ENCODE data around the gene PACRGL.

DNA sequence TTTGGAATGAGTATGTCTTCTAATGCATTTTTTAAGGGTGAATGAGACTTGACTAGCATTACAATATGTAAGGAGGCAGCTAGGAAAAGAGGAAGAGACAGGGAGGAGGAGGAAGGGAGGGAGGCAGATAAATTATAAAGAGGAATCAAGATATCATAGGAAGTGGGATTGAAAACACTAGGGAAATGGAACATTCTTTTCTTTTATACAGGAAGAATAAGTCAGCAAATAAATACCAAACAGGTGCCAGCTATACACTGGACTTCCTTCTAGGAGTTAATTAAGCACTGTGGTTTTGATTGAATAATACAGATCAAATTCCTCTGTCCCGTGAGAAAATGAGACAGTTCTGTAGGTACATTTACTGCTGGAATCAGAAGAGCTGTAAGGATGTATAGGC, 78.6 kb downstream of the PACRGL start:
- no peak for TF ChIP-seq POLR2A (IDR thresholded peaks at IDR 0.05)
- TF ChIP-seq, protein P1, sequence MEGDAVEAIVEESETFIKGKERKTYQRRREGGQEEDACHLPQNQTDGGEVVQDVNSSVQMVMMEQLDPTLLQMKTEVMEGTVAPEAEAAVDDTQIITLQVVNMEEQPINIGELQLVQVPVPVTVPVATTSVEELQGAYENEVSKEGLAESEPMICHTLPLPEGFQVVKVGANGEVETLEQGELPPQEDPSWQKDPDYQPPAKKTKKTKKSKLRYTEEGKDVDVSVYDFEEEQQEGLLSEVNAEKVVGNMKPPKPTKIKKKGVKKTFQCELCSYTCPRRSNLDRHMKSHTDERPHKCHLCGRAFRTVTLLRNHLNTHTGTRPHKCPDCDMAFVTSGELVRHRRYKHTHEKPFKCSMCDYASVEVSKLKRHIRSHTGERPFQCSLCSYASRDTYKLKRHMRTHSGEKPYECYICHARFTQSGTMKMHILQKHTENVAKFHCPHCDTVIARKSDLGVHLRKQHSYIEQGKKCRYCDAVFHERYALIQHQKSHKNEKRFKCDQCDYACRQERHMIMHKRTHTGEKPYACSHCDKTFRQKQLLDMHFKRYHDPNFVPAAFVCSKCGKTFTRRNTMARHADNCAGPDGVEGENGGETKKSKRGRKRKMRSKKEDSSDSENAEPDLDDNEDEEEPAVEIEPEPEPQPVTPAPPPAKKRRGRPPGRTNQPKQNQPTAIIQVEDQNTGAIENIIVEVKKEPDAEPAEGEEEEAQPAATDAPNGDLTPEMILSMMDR (IDR thresholded peaks at IDR 0.05) = no peak
